ENCODE data around the gene SHOC2.
A peak's percentile ranks its signal among the peaks of the same experiment; 100 is the strongest.

Gene SHOC2

GRCh38 chr10:110992006-110992800 lies 72.8 kb downstream of the SHOC2 start:
- Histone ChIP-seq H3K9me3 (ENCODE audit: insufficient read depth, low read length) (no peaks in the 10 kb centered on the region), H2AFZ (ENCODE audit: low read depth, low read length) (no peak overlapping the region), H3K27ac (ENCODE audit: low read length) (no peak overlapping the region), H3K27me3 (ENCODE audit: low read depth, low read length) (no peaks in the 10 kb centered on the region), H3K79me2 (ENCODE audit: low read length) (peaks cover 11% of the 10 kb centered on the region), H3K36me3 (replicated peaks; ENCODE audit: low read depth, low read length) (no peaks in the 10 kb centered on the region), H3K4me1 (ENCODE audit: low read length) (peaks cover 12% of the 10 kb centered on the region), H4K20me1 (ENCODE audit: insufficient read depth, low read length) (peaks cover 9% of the 10 kb centered on the region; the same call in 1 of the 2 replicates), H3K9ac (ENCODE audit: low read length) (no peak overlapping the region), H3K4me2 (ENCODE audit: low read length) (peak overlapping the region; percentile 30), H3K4me3 (ENCODE audit: low read length) (no peak overlapping the region)
- TF ChIP-seq CTCF (IDR thresholded peaks at IDR 0.05; ENCODE audit: low read depth, low read length) = no peak
- TF ChIP-seq EZH2phosphoT487 (IDR thresholded peaks at IDR 0.05; ENCODE audit: low read depth) = no peak

DNA sequence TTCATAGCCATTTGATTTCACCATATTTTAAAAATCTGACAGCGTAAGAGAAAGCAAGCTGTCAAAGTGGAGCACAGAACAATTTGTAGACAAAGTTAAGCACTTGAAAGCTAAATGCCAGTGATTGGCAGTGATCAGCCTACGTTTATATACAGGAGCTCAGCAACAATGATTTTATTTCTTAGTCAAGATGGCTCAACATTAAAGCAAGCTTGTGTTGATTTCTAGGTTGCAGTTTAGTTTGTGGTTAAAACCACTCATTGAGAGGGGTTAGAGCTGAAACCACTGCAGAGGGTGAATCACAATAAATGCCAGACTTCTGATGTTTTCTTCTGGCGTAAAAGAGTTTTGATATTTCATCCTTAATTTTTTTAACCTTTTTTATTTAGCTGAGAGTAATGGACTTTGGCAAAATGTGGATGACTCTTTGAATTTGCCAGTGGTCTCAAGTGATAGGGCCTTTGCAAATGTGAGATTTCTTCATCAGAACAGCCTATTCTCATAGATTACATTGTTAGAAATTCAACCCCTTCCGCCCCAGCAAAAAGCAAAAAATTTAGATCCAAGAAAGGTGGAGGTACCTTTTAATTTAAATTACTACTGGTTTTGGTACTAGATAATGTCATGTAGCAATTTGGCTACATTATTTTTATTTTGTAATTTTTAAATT lies 73.8 kb downstream of the SHOC2 start:
- no peak overlapping the region for H3K4me3 ChIP-seq (ENCODE audit: low read length)
- no peak overlapping the region for H3K4me2 ChIP-seq (ENCODE audit: low read length)
- peaks cover 9% of the 10 kb centered on the region; the same call in 1 of the 2 replicates for H4K20me1 ChIP-seq (ENCODE audit: insufficient read depth, low read length)
- no peaks in the 10 kb centered on the region for H3K9me3 ChIP-seq (ENCODE audit: insufficient read depth, low read length)
- TF ChIP-seq EZH2phosphoT487 (IDR thresholded peaks at IDR 0.05; ENCODE audit: low read depth) (no peak), CTCF (IDR thresholded peaks at IDR 0.05; ENCODE audit: low read depth, low read length) (no peak)
- H3K9ac ChIP-seq (ENCODE audit: low read length) = no peak overlapping the region
- H2AFZ ChIP-seq (ENCODE audit: low read depth, low read length) = no peak overlapping the region
- peaks cover 12% of the 10 kb centered on the region for H3K4me1 ChIP-seq (ENCODE audit: low read length)
- no peaks in the 10 kb centered on the region for H3K27me3 ChIP-seq (ENCODE audit: low read depth, low read length)
- H3K36me3 ChIP-seq (replicated peaks; ENCODE audit: low read depth, low read length) = no peaks in the 10 kb centered on the region
- peaks cover 11% of the 10 kb centered on the region for H3K79me2 ChIP-seq (ENCODE audit: low read length)
- H3K27ac ChIP-seq (ENCODE audit: low read length) = no peak overlapping the region

GRCh38 chr10:110994406-110995086 lies 75.1 kb downstream of the SHOC2 start:
- Histone ChIP-seq H2AFZ (ENCODE audit: low read depth, low read length) (no peak overlapping the region), H3K36me3 (replicated peaks; ENCODE audit: low read depth, low read length) (no peaks in the 10 kb centered on the region), H3K4me2 (ENCODE audit: low read length) (no peak overlapping the region), H3K79me2 (ENCODE audit: low read length) (peaks cover 8% of the 10 kb centered on the region), H4K20me1 (ENCODE audit: insufficient read depth, low read length) (peaks cover 15% of the 10 kb centered on the region), H3K4me3 (ENCODE audit: low read length) (no peak overlapping the region), H3K9me3 (ENCODE audit: insufficient read depth, low read length) (no peaks in the 10 kb centered on the region), H3K27me3 (ENCODE audit: low read depth, low read length) (no peaks in the 10 kb centered on the region), H3K9ac (ENCODE audit: low read length) (no peak overlapping the region), H3K4me1 (ENCODE audit: low read length) (peaks cover 12% of the 10 kb centered on the region), H3K27ac (ENCODE audit: low read length) (no peak overlapping the region)
- TF ChIP-seq CTCF (IDR thresholded peaks at IDR 0.05; ENCODE audit: low read depth, low read length) (no peak), EZH2phosphoT487 (IDR thresholded peaks at IDR 0.05; ENCODE audit: low read depth) (no peak)

DNA sequence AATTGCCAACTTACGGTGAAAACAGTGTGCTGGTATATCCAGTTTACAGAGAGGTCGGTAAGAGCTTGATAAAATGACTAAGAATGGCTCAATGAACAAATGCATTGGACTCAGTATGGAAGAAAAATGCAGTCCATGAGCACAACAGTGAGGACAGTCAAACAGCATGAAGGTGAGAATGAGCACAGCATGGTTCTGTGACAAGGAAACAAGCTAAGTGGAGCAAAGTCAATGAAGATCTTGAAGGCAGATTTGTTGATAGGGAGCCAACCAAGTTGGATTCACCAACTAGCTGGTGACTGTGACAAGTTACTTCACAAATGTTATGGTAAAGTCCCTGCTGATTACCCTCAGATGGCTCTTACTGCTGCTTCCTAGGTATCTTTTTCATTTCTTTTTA lies 75.9 kb downstream of the SHOC2 start:
- H3K9me3 ChIP-seq (ENCODE audit: insufficient read depth, low read length) = no peaks in the 10 kb centered on the region
- no peak overlapping the region for H3K27ac ChIP-seq (ENCODE audit: low read length)
- TF ChIP-seq EZH2phosphoT487 (IDR thresholded peaks at IDR 0.05; ENCODE audit: low read depth) (no peak), CTCF (IDR thresholded peaks at IDR 0.05; ENCODE audit: low read depth, low read length) (no peak)
- peaks cover 8% of the 10 kb centered on the region for H3K79me2 ChIP-seq (ENCODE audit: low read length)
- peaks cover 12% of the 10 kb centered on the region for H3K4me1 ChIP-seq (ENCODE audit: low read length)
- H3K36me3 ChIP-seq (replicated peaks; ENCODE audit: low read depth, low read length) = no peaks in the 10 kb centered on the region
- H4K20me1 ChIP-seq (ENCODE audit: insufficient read depth, low read length) = peaks cover 15% of the 10 kb centered on the region
- H3K9ac ChIP-seq (ENCODE audit: low read length) = no peak overlapping the region
- no peak overlapping the region for H3K4me3 ChIP-seq (ENCODE audit: low read length)
- no peaks in the 10 kb centered on the region for H3K27me3 ChIP-seq (ENCODE audit: low read depth, low read length)
- no peak overlapping the region for H2AFZ ChIP-seq (ENCODE audit: low read depth, low read length)
- no peak overlapping the region for H3K4me2 ChIP-seq (ENCODE audit: low read length)
